Liver (tissue), 9 donors: ENCODE results near the gene ANKRD6. TPM values are rescaled to one million over a fixed set of nuclear protein-coding genes. Genes with fewer than 3 reads are reported as not detected.
A peak's percentile ranks its signal among the peaks of the same experiment; 100 is the strongest.

ENCODE experiments used
- DNase-seq: peaks from one replicate; pipeline ENCODE4 v3.0.0-alpha.2; 2017; ENCODE audit warnings: low spot score
- H3K27ac ChIP-seq, 2 donors: one replicate each; pipeline ENCODE4 v1.7.0; 2013; ENCODE audit warnings: inconsistent platforms in 2 of 2, low read length in 2 of 2, control low read depth in 1 of 2, low read depth in 1 of 2, mild to moderate bottlenecking in 1 of 2
- H3K27me3 ChIP-seq, 4 donors: one replicate each; pipeline versions ENCODE4 v1.6.1 to v1.7.0; 2013; ENCODE audit warnings: low read length in 3 of 4, inconsistent platforms in 1 of 4, mild to moderate bottlenecking in 1 of 4, moderate library complexity in 1 of 4; ENCODE audit not compliant: control insufficient read depth in 4 of 4, insufficient read depth in 4 of 4
- H3K36me3 ChIP-seq, 4 donors: one replicate each; pipeline versions ENCODE4 v1.6.1 to v1.7.0; 2013; ENCODE audit warnings: low read length in 3 of 4, mild to moderate bottlenecking in 3 of 4, low read depth in 1 of 4, moderate library complexity in 1 of 4; ENCODE audit not compliant: control insufficient read depth in 4 of 4, insufficient read depth in 3 of 4
- H3K4me1 ChIP-seq, 4 donors: one replicate each; pipeline versions ENCODE4 v1.6.1 to v1.7.0; 2013; ENCODE audit warnings: low read length in 3 of 4, mild to moderate bottlenecking in 3 of 4, moderate library complexity in 1 of 4; ENCODE audit not compliant: control insufficient read depth in 4 of 4, insufficient read depth in 4 of 4
- H3K4me3 ChIP-seq, 3 donors: one replicate each; pipeline versions ENCODE4 v1.6.1 to v1.7.0; 2013; ENCODE audit warnings: low read length in 3 of 3, control low read depth in 1 of 3, low read depth in 1 of 3, mild to moderate bottlenecking in 1 of 3
- H3K9ac ChIP-seq, 2 donors: one replicate each; pipeline ENCODE4 v1.7.0; 2013; ENCODE audit warnings: low read length in 2 of 2, mild to moderate bottlenecking in 2 of 2, moderate library complexity in 2 of 2, control low read depth in 1 of 2, low read depth in 1 of 2
- H3K9me3 ChIP-seq, 4 donors: one replicate each; pipeline versions ENCODE4 v1.6.1 to v1.7.0; 2013; ENCODE audit warnings: low read length in 3 of 4; ENCODE audit not compliant: control insufficient read depth in 4 of 4
- ATF3 ChIP-seq: IDR thresholded peaks from 2 replicates; pipeline ENCODE4 v1.6.1; 2016; ENCODE audit warnings: antibody characterized with exemption
- CTCF ChIP-seq: fragments of 150-350 bp; IDR thresholded peaks from 2 replicates; pipeline ENCODE4 v1.5.1; 2017; ENCODE audit warnings: improper control_type of control experiment, low read depth, low read length; ENCODE audit not compliant: missing input control
- EGR1 ChIP-seq, 2 donors: IDR thresholded peaks; 2 replicates each; pipeline ENCODE4 v1.6.1; 2016 to 2018; ENCODE audit warnings: antibody characterized with exemption in 2 of 2, low read depth in 2 of 2
- FOXA1 ChIP-seq: IDR thresholded peaks from 2 replicates; pipeline ENCODE4 v1.6.1; 2016; ENCODE audit warnings: antibody characterized with exemption
- FOXA2 ChIP-seq: IDR thresholded peaks from 2 replicates; pipeline ENCODE4 v1.6.1; 2016; ENCODE audit warnings: antibody characterized with exemption
- GABPA ChIP-seq, 2 donors: IDR thresholded peaks in 1 of 2; conservative IDR thresholded peaks in 1 of 2; 2 replicates each; pipeline ENCODE4 v1.6.1; 2016; ENCODE audit warnings: antibody characterized with exemption in 2 of 2, mild to moderate bottlenecking in 1 of 2, moderate library complexity in 1 of 2
- HNF4A ChIP-seq, 2 donors: conservative IDR thresholded peaks; 2 replicates each; pipeline ENCODE4 v1.6.1; 2016; ENCODE audit warnings: antibody characterized with exemption in 2 of 2, mild to moderate bottlenecking in 2 of 2
- HNF4G ChIP-seq: IDR thresholded peaks from 2 replicates; pipeline ENCODE4 v1.6.1; 2016; ENCODE audit warnings: antibody characterized with exemption
- JUND ChIP-seq, 2 donors: IDR thresholded peaks; 2 replicates each; pipeline ENCODE4 v1.6.1; 2016; ENCODE audit warnings: antibody characterized with exemption in 2 of 2
- MAX ChIP-seq: IDR thresholded peaks from 2 replicates; pipeline ENCODE4 v1.6.1; 2016; ENCODE audit warnings: antibody characterized with exemption
- NR2F2 ChIP-seq: IDR thresholded peaks from 2 replicates; pipeline ENCODE4 v1.6.1; 2016; ENCODE audit warnings: antibody characterized with exemption
- RAD21 ChIP-seq, 2 donors: IDR thresholded peaks; 2 replicates each; pipeline ENCODE4 v1.6.1; 2016; ENCODE audit warnings: antibody characterized with exemption in 2 of 2, mild to moderate bottlenecking in 2 of 2
- REST ChIP-seq: IDR thresholded peaks from 2 replicates; pipeline ENCODE4 v1.6.1; 2016; ENCODE audit warnings: antibody characterized with exemption, mild to moderate bottlenecking
- RXRA ChIP-seq, 2 donors: IDR thresholded peaks; 2 replicates each; pipeline ENCODE4 v1.6.1; 2017 to 2018; ENCODE audit warnings: antibody characterized with exemption in 2 of 2, mild to moderate bottlenecking in 1 of 2
- SP1 ChIP-seq: IDR thresholded peaks from 2 replicates; pipeline ENCODE4 v1.6.1; 2018; ENCODE audit warnings: antibody characterized with exemption, mild to moderate bottlenecking
- TAF1 ChIP-seq: conservative IDR thresholded peaks from 2 replicates; pipeline ENCODE4 v1.6.1; 2016; ENCODE audit warnings: antibody characterized with exemption, mild to moderate bottlenecking
- YY1 ChIP-seq: IDR thresholded peaks from 2 replicates; pipeline ENCODE4 v1.6.1; 2016; ENCODE audit warnings: antibody characterized with exemption, mild to moderate bottlenecking
- ZBTB33 ChIP-seq: IDR thresholded peaks from 2 replicates; pipeline ENCODE4 v1.6.1; 2016; ENCODE audit warnings: antibody characterized with exemption
- WGBS: extraction: QIAGEN DNeasy Blood & Tissue Kit; methylation state at CpG from one replicate; pipeline ENCODE4 v1.1.7; 2013; 5-methylcytosine and 5-hydroxymethylcytosine counted together
- polyA plus RNA-seq, 2 donors: library from polyadenylated mRNA; stranded (reverse) in 1 of 2; unstranded in 1 of 2; fragments of 200-250 nt in 1 of 2; fragments of >200 nt in 1 of 2; fragmentation: Nextera tagmentation in 1 of 2; extraction: Ambion mirVana in 1 of 2; gene quantifications; one replicate each; pipeline versions ENCODE4 v1.2.1 to v1.2.3, GENCODE V29; 2013 to 2015
- total RNA-seq, 2 donors: library from RNA; depleted of rRNA; stranded (reverse); fragments of >200 nt; gene quantifications; one replicate each; pipeline ENCODE4 v1.2.3, GENCODE V29; 2014
- donor health status: healthy.
- donor health status: healthy.
- donor health status: healthy.
- donor health status: healthy.
- donor health status: healthy.

ANKRD6 gene
- total and polyA plus RNA-seq, 4 donors, result 2.9 to 9.2 (median 3.8) TPM

GRCh38 chr6:89563866-89564265, 130.9 kb downstream of the ANKRD6 start:
- Histone ChIP-seq H3K27me3 (no peaks in the 10 kb centered on the region), H3K36me3 (no peaks in the 10 kb centered on the region), H3K9ac (no peak overlapping the region), H3K27ac (no peak overlapping the region), H3K9me3 (no peaks in the 10 kb centered on the region), H3K4me1 (peaks cover 6 to 38% (median 26%) of the 10 kb centered on the region in 4 donors), H3K4me3 (no peak overlapping the region)
- TF ChIP-seq TAF1 (no peak), YY1 (no peak), NR2F2 (no peak), JUND (IDR thresholded peaks at IDR 0.05) (no peak), CTCF (no peak), FOXA1 (no peak), SP1 (no peak)
- DNase-seq, result no peak
- WGBS, result 98% methylated on average over 1 of the region's 1 CpG

- H3K9ac ChIP-seq, result no peak overlapping the region
- 44% methylated on average over 8 of the region's 8 CpGs for WGBS
- no peak overlapping the region for H3K4me3 ChIP-seq
- no peak for DNase-seq
- H3K27ac ChIP-seq, result peak overlapping the region; percentile 25 to 28
- H3K4me1 ChIP-seq, result peaks cover 6 to 38% (median 26%) of the 10 kb centered on the region in 4 donors
- TF ChIP-seq MAX (no peak), REST (no peak), HNF4G (no peak), HNF4A (conservative IDR thresholded peaks at IDR 0.05) (peak; percentile 36 to 54), RAD21 (IDR thresholded peaks at IDR 0.05) (peak; percentile 35), ZBTB33 (no peak), CTCF (no peak), JUND (IDR thresholded peaks at IDR 0.05) (peak in 1 of 2 donors; percentile 25), ATF3 (no peak), SP1 (peak; percentile 34), FOXA2 (no peak), EGR1 (IDR thresholded peaks at IDR 0.05; ENCODE audit: low read depth in 2 of 2) (no peak), YY1 (peak; percentile 63), GABPA (IDR thresholded peaks at IDR 0.05 in 1 of 2, conservative IDR thresholded peaks at IDR 0.05 in 1 of 2) (no peak), TAF1 (no peak), NR2F2 (no peak), RXRA (IDR thresholded peaks at IDR 0.05) (peak in 1 of 2 donors; percentile 60), FOXA1 (no peak)
- H3K36me3 ChIP-seq, result no peaks in the 10 kb centered on the region
- H3K9me3 ChIP-seq, result no peaks in the 10 kb centered on the region
- H3K27me3 ChIP-seq, result no peaks in the 10 kb centered on the region
Observed at GRCh38 chr6:89564752-89565427, 131.9 kb downstream of the ANKRD6 start.
